ENCODE results near the gene MRO. TPM values are rescaled to one million over a fixed set of nuclear protein-coding genes. Genes with fewer than 3 reads are reported as not detected.

Gene MRO
- total and polyA plus RNA-seq, 2 of the 4 experiments (the other 2 are of a cell fraction): not detected

DNA sequence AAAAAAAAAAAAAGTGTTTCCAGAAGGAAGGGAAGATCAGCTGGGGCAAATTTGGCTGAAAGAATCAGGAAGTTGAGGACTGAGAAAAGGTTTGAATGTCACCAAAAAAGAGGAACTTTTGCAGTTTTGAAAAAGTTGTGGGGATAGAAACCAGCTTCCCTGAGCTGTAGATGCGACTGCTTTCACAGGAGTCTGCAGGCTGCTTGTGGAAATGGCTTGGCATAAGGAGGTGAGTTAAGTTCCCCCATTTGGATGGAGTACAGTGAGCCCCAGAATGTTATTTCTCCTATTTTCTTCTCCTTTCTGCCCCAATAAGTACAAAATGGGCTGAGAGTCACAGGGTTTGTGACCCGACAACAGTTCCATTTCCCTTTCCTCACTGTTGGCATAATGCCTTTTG lies 42.6 kb upstream of the MRO start:
- CTCF ChIA-PET: interaction anchor here (0.6 kb wide), 1 partner anchor 1336 kb away, joined by 4 read pairs; no protein-coding TSS in a partner anchor

More for the DNA sequence above, 42.6 kb upstream of the MRO start:
- dilution Hi-C loops (cut with HindIII; ENCODE audit: low sequenced_read_pairs, unreplicated experiment): no loop called here
- Histone ChIP-seq H3K4me1 (ENCODE audit: control insufficient read depth, insufficient read depth, low read length) (no peaks in the 10 kb centered on the region), H3K9ac (ENCODE audit: low read depth, low read length) (no peak overlapping the region), H4K20me1 (ENCODE audit: insufficient read depth, low read length) (no peaks in the 10 kb centered on the region), H3K79me1 (ENCODE audit: low read depth in 1 of 2, low read length in 2 of 2) (no peaks in the 10 kb centered on the region), H2BK15ac (ENCODE audit: low read depth, low read length) (no peak overlapping the region), H4K8ac (ENCODE audit: low read depth in 2 of 2, low read length in 2 of 2) (no peak overlapping the region), H3K36me3 (ENCODE audit: control insufficient read depth, insufficient read depth, low read length) (no peaks in the 10 kb centered on the region), H3K4me2 (ENCODE audit: low read depth, low read length) (no peak overlapping the region), H4K5ac (ENCODE audit: low read depth, low read length) (no peak overlapping the region), H3K14ac (replicated peaks; ENCODE audit: low read depth, low read length) (no peak overlapping the region), H2BK5ac (ENCODE audit: low read depth, low read length, poor library complexity, severe bottlenecking) (no peak overlapping the region), H3K9me1 (ENCODE audit: insufficient read depth, low read length) (no peaks in the 10 kb centered on the region), H3K27ac (ENCODE audit: insufficient read depth, low read length) (no peak overlapping the region), H3K27me3 (ENCODE audit: control insufficient read depth, insufficient read depth, low read length) (peaks cover 6% of the 10 kb centered on the region; the same call in 1 of the 2 replicates), H2AK5ac (ENCODE audit: low read depth, low read length) (no peak overlapping the region), H3K4me3 (ENCODE audit: insufficient read depth, low read depth, low read length) (no peak overlapping the region), H2BK120ac (ENCODE audit: low read depth, low read length) (no peak overlapping the region), H4K91ac (ENCODE audit: insufficient read depth, low read depth, low read length) (no peak overlapping the region), H2AFZ (replicated peaks; ENCODE audit: low read length, poor library complexity) (no peak overlapping the region), H3K9me3 (ENCODE audit: control insufficient read depth, insufficient read depth, low read length) (no peaks in the 10 kb centered on the region), H3K18ac (ENCODE audit: low read depth, low read length) (no peak overlapping the region), H3K56ac (ENCODE audit: extremely low read depth, insufficient read depth, low read length) (no peak overlapping the region), H2AK9ac (replicated peaks; ENCODE audit: low read depth, low read length, poor library complexity) (no peak overlapping the region), H3K23ac (ENCODE audit: low read depth, low read length) (no peak overlapping the region), H2BK20ac (ENCODE audit: low read depth, low read length) (no peak overlapping the region), H3K4ac (ENCODE audit: low read depth, low read length) (no peak overlapping the region)
- ATAC-seq (ENCODE audit: low read depth) (no peak), DNase-seq (no peak)
- POLR2A ChIA-PET (ENCODE audit: unreplicated experiment): no interaction called here
- WGBS, 2 experiments (ENCODE audit: extremely low coverage in 2 of 2, insufficient read length in 1 of 2): no CpG with 5 or more reads among the region's 2 CpGs
- intact Hi-C loops (cut with micrococcal nuclease): no loop called here
- BruUV-seq (replicated peaks): no TSS peak
- TF ChIP-seq SMC3 (IDR thresholded peaks at IDR 0.05; ENCODE audit: low read depth, low read length) (no peak), RCOR1 (IDR thresholded peaks at IDR 0.05; ENCODE audit: insufficient replicate concordance, low read length) (no peak), CEBPB (IDR thresholded peaks at IDR 0.05; ENCODE audit: low read depth, low read length) (no peak), CHD1 (IDR thresholded peaks at IDR 0.05; ENCODE audit: low read depth, low read length) (no peak)
- TF ChIP-seq, protein P1, sequence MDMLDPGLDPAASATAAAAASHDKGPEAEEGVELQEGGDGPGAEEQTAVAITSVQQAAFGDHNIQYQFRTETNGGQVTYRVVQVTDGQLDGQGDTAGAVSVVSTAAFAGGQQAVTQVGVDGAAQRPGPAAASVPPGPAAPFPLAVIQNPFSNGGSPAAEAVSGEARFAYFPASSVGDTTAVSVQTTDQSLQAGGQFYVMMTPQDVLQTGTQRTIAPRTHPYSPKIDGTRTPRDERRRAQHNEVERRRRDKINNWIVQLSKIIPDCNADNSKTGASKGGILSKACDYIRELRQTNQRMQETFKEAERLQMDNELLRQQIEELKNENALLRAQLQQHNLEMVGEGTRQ (IDR thresholded peaks at IDR 0.05; ENCODE audit: low read depth, low read length): no peak
- in situ Hi-C loops (cut with MboI; ENCODE audit: low sequenced_read_pairs): no loop called here
